HepG2 (cell line): ENCODE measurements around the gene ZBTB46. TPM values are rescaled to one million over a fixed set of nuclear protein-coding genes. Genes with fewer than 3 reads are reported as not detected.
A peak's percentile ranks its signal among the peaks of the same experiment; 100 is the strongest.

Experiments used
- AKAP8 ChIP-seq: sonication (generic); formaldehyde crosslinking; IDR thresholded peaks from 2 replicates; pipeline ENCODE4 v1.5.1; 2020; ENCODE audit warnings: mild to moderate bottlenecking, missing genetic modification reagents
- GABPA ChIP-seq, 2 experiments: IDR thresholded peaks; 2 replicates each; pipeline ENCODE4 v1.6.1; 2011 to 2016; ENCODE audit warnings: low read depth in 2 of 2, low read length in 1 of 2, missing biosample characterization in 1 of 2, missing genetic modification characterization in 1 of 2
- HES4 ChIP-seq: sonication (generic); formaldehyde crosslinking; IDR thresholded peaks from 2 replicates; pipeline ENCODE4 v1.9.0; 2021; ENCODE audit warnings: mild to moderate bottlenecking, missing genetic modification reagents, borderline replicate concordance
- KDM1A ChIP-seq: IDR thresholded peaks from 2 replicates; pipeline ENCODE4 v1.6.1; 2016; ENCODE audit warnings: missing compliant biosample characterization
- NR0B2 ChIP-seq: sonication (generic); formaldehyde crosslinking; IDR thresholded peaks from 2 replicates; pipeline ENCODE4 v1.4.0; 2020; ENCODE audit warnings: mild to moderate bottlenecking, missing genetic modification reagents
- NRL ChIP-seq: sonication (generic); formaldehyde crosslinking; IDR thresholded peaks from 2 replicates; pipeline ENCODE4 v1.5.0; 2020; ENCODE audit warnings: missing genetic modification reagents, mild to moderate bottlenecking, moderate library complexity, borderline replicate concordance
- POLR2AphosphoS2 ChIP-seq: IDR thresholded peaks from 2 replicates; pipeline ENCODE4 v1.6.1; 2011; ENCODE audit warnings: low read depth, low read length, improper control_type of control experiment
- PTBP1 ChIP-seq: fragments of 200-400 bp; formaldehyde crosslinking; IDR thresholded peaks from 2 replicates; pipeline ENCODE4 v1.6.1; 2018; ENCODE audit warnings: low read length, low read depth; ENCODE audit not compliant: poor library complexity, severe bottlenecking
- RNF2 ChIP-seq: fragments of 450-650 bp; conservative IDR thresholded peaks from 2 replicates; pipeline ENCODE4 v1.6.1; 2016; ENCODE audit warnings: low read depth
- RNF219 ChIP-seq: sonication (generic); formaldehyde crosslinking; IDR thresholded peaks from 2 replicates; pipeline ENCODE4 v1.5.0; 2020; ENCODE audit warnings: mild to moderate bottlenecking, missing genetic modification reagents
- SP4 ChIP-seq: sonication (generic); formaldehyde crosslinking; IDR thresholded peaks from 2 replicates; pipeline ENCODE4 v1.8.1; 2023; ENCODE audit warnings: mild to moderate bottlenecking, missing genetic modification reagents
- TBX2 ChIP-seq: sonication (generic); formaldehyde crosslinking; IDR thresholded peaks from 2 replicates; pipeline ENCODE4 v1.5.0; 2020; ENCODE audit warnings: missing genetic modification reagents, mild to moderate bottlenecking, borderline replicate concordance
- THAP7 ChIP-seq: sonication (generic); formaldehyde crosslinking; IDR thresholded peaks from 2 replicates; pipeline ENCODE4 v1.8.1; 2023; ENCODE audit warnings: mild to moderate bottlenecking, missing genetic modification reagents
- ZNF136 ChIP-seq: sonication (generic); formaldehyde crosslinking; IDR thresholded peaks from 2 replicates; pipeline ENCODE4 v1.8.1; 2022; ENCODE audit warnings: low read depth, mild to moderate bottlenecking, moderate library complexity, missing genetic modification reagents
- ZNF18 ChIP-seq: sonication (generic); formaldehyde crosslinking; IDR thresholded peaks from 2 replicates; pipeline ENCODE4 v1.8.0; 2022; ENCODE audit warnings: mild to moderate bottlenecking, missing genetic modification reagents; ENCODE audit not compliant: insufficient replicate concordance
- ZNF343 ChIP-seq: sonication (generic); formaldehyde crosslinking; IDR thresholded peaks from 2 replicates; pipeline ENCODE4 v1.4.0; 2020; ENCODE audit warnings: mild to moderate bottlenecking, missing genetic modification reagents
- ZNF570 ChIP-seq: sonication (generic); formaldehyde crosslinking; IDR thresholded peaks from 2 replicates; pipeline ENCODE4 v1.4.0; 2020; ENCODE audit warnings: mild to moderate bottlenecking, missing genetic modification reagents, borderline replicate concordance
- ZNF615 ChIP-seq: sonication (generic); formaldehyde crosslinking; IDR thresholded peaks from 2 replicates; pipeline ENCODE4 v1.5.0; 2020; ENCODE audit warnings: mild to moderate bottlenecking, missing genetic modification reagents, borderline replicate concordance
- ZNF660 ChIP-seq: sonication (generic); formaldehyde crosslinking; IDR thresholded peaks from 2 replicates; pipeline ENCODE4 v1.5.1; 2020; ENCODE audit warnings: mild to moderate bottlenecking, low read depth, missing genetic modification reagents, borderline replicate concordance
- ZNF713 ChIP-seq: sonication (generic); formaldehyde crosslinking; IDR thresholded peaks from 2 replicates; pipeline ENCODE4 v1.4.0; 2020; ENCODE audit warnings: mild to moderate bottlenecking, missing genetic modification reagents
- ZNF724P ChIP-seq: sonication (generic); formaldehyde crosslinking; IDR thresholded peaks from 2 replicates; pipeline ENCODE4 v1.8.0; 2022; ENCODE audit warnings: missing genetic modification reagents, borderline replicate concordance
- ZNF747 ChIP-seq: sonication (generic); formaldehyde crosslinking; IDR thresholded peaks from 2 replicates; pipeline ENCODE4 v1.8.1; 2023; ENCODE audit warnings: missing genetic modification reagents, mild to moderate bottlenecking, borderline replicate concordance
- polyA plus RNA-seq, 8 experiments: library from polyadenylated mRNA; depleted of rRNA in 3 of 8; stranded (reverse) in 7 of 8; unstranded in 1 of 8; fragments of >200 nt; fragmentation: Illumina TruSeq in 4 of 8; extraction: Trizol in 4 of 8; gene quantifications; 2 replicates each; pipeline versions ENCODE4 v1.2.1 to v1.2.3, GENCODE V29; 2011 to 2016; ENCODE audit warnings: low read depth in 4 of 8, missing spikeins in 1 of 8, mixed read lengths in 1 of 8; ENCODE audit not compliant: insufficient read depth in 1 of 8
- total RNA-seq, 5 experiments: library from RNA; depleted of rRNA; stranded (reverse); fragments of >200 nt; fragmentation: Illumina TruSeq; extraction: Trizol; gene quantifications; 2 replicates each; pipeline ENCODE4 v1.2.3, GENCODE V29; 2016; ENCODE audit warnings: low read depth in 1 of 5

ZBTB46 gene
- total and polyA plus RNA-seq, 2 of the 13 experiments (the other 11 are each of a cell fraction or from before 2014, with no cell fraction given): 1.6 to 13.5 TPM

- TF ChIP-seq ZNF660 (CRISPR knock-in tag) (no peak), THAP7 (CRISPR knock-in tag) (peak; percentile 90; the same call in 1 of the 2 replicates), KDM1A (CRISPR knock-in tag) (no peak), HES4 (CRISPR knock-in tag) (no peak), ZNF615 (CRISPR knock-in tag) (no peak), AKAP8 (CRISPR knock-in tag) (no peak), ZNF747 (CRISPR knock-in tag) (0 out of 2 replicates have a peak, but pooled peaks have one; percentile 36), NRL (no peak; the same call in 1 of the 2 replicates), ZNF343 (no peak), ZNF713 (CRISPR knock-in tag) (no peak), RNF2 (no peak), TBX2 (peak; percentile 79; the same call in 1 of the 2 replicates), RNF219 (CRISPR knock-in tag) (no peak), POLR2AphosphoS2 (no peak), NR0B2 (CRISPR knock-in tag) (no peak), ZNF570 (CRISPR knock-in tag) (no peak), ZNF18 (CRISPR knock-in tag) (no peak), SP4 (CRISPR knock-in tag) (no peak), GABPA (IDR thresholded peaks at IDR 0.05; ENCODE audit: low read depth, low read length) (no peak), GABPA (CRISPR knock-in tag; IDR thresholded peaks at IDR 0.05; ENCODE audit: low read depth) (peak; percentile 62), ZNF136 (CRISPR knock-in tag) (0 out of 2 replicates have a peak, but pooled peaks have one; percentile 43), ZNF724P (CRISPR knock-in tag) (no peak), PTBP1 (no peak)
These were observed 65.8 kb downstream of the ZBTB46 start (continued) for GRCh38 chr20:63765082-63765873.
